ENCODE data around the gene KIF15. TPM values are rescaled to one million over a fixed set of nuclear protein-coding genes. Genes with fewer than 3 reads are reported as not detected.

The KIF15 gene, protein sequence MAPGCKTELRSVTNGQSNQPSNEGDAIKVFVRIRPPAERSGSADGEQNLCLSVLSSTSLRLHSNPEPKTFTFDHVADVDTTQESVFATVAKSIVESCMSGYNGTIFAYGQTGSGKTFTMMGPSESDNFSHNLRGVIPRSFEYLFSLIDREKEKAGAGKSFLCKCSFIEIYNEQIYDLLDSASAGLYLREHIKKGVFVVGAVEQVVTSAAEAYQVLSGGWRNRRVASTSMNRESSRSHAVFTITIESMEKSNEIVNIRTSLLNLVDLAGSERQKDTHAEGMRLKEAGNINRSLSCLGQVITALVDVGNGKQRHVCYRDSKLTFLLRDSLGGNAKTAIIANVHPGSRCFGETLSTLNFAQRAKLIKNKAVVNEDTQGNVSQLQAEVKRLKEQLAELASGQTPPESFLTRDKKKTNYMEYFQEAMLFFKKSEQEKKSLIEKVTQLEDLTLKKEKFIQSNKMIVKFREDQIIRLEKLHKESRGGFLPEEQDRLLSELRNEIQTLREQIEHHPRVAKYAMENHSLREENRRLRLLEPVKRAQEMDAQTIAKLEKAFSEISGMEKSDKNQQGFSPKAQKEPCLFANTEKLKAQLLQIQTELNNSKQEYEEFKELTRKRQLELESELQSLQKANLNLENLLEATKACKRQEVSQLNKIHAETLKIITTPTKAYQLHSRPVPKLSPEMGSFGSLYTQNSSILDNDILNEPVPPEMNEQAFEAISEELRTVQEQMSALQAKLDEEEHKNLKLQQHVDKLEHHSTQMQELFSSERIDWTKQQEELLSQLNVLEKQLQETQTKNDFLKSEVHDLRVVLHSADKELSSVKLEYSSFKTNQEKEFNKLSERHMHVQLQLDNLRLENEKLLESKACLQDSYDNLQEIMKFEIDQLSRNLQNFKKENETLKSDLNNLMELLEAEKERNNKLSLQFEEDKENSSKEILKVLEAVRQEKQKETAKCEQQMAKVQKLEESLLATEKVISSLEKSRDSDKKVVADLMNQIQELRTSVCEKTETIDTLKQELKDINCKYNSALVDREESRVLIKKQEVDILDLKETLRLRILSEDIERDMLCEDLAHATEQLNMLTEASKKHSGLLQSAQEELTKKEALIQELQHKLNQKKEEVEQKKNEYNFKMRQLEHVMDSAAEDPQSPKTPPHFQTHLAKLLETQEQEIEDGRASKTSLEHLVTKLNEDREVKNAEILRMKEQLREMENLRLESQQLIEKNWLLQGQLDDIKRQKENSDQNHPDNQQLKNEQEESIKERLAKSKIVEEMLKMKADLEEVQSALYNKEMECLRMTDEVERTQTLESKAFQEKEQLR (N-terminal part only)
- total RNA-seq: 0.81 TPM
- long read RNA-seq, partial matches to known transcripts: 0 of 2 reads
- long read RNA-seq, other reads (novel, unspliced or antisense): 2 of 2 reads

DNA sequence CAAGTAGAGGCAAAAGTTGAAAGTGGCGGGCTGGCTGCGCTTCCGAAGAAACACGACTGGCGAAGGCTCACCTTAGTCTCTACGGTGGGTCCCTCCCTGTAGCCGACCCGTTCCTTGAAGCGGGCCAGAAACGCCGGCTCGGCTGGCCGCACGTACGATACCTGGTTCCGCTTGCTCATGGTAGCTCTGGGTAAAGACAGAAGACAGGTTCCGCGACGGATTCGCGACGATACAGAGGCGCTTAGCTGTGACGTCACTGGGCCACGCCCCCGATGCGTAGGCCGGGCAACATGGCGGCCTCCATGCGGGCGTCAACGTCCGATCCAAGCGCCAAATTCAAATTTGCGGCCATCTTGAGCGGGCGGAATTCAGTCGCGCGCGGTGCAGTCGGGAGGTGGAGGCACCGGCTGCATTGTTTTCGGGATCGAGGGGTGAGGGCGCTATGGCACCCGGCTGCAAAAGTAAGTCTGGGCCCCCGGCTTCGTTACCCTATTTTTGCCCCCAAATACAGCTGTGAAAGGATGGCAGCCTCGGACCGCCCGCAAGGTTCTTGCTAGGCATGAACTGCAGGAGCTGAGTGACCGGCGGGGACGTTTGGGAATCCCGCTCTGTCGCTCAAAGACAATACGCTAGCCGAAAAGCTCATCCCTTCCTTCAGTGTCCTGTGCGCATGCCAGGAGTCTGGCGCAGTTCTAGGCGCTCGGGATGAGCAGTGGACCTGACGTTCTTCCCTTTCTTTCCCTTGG, at the start of gene KIF15, which contains the start of gene KIAA1143:
Gene KIF15 (plus strand): TSS at position 371 of the 746 bp plus-strand sequence. CDS start 72 bp downstream, at position 443.
Gene KIAA1143 (minus strand): TSS at position 196 of the 746 bp plus-strand sequence. CDS start 17 bp downstream, at position 179.
- intact Hi-C loops (cut with DNase I): no loop called here
- Histone ChIP-seq H3K4me3 (peak within 1 kb of the TSS; percentile 68), H3K27ac (peak within 1 kb of the TSS; percentile 80), H3K27me3 (no peaks in the 10 kb centered on the region), H3K36me3 (no peaks in the 10 kb centered on the region), H3K4me1 (peaks cover 5% of the 10 kb centered on the region), H3K9me3 (no peaks in the 10 kb centered on the region)
- TF ChIP-seq, protein P1, sequence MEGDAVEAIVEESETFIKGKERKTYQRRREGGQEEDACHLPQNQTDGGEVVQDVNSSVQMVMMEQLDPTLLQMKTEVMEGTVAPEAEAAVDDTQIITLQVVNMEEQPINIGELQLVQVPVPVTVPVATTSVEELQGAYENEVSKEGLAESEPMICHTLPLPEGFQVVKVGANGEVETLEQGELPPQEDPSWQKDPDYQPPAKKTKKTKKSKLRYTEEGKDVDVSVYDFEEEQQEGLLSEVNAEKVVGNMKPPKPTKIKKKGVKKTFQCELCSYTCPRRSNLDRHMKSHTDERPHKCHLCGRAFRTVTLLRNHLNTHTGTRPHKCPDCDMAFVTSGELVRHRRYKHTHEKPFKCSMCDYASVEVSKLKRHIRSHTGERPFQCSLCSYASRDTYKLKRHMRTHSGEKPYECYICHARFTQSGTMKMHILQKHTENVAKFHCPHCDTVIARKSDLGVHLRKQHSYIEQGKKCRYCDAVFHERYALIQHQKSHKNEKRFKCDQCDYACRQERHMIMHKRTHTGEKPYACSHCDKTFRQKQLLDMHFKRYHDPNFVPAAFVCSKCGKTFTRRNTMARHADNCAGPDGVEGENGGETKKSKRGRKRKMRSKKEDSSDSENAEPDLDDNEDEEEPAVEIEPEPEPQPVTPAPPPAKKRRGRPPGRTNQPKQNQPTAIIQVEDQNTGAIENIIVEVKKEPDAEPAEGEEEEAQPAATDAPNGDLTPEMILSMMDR (IDR thresholded peaks at IDR 0.05): no peak
- DNase-seq: peak; percentile 98
- ATAC-seq: peak; percentile 100

DNA sequence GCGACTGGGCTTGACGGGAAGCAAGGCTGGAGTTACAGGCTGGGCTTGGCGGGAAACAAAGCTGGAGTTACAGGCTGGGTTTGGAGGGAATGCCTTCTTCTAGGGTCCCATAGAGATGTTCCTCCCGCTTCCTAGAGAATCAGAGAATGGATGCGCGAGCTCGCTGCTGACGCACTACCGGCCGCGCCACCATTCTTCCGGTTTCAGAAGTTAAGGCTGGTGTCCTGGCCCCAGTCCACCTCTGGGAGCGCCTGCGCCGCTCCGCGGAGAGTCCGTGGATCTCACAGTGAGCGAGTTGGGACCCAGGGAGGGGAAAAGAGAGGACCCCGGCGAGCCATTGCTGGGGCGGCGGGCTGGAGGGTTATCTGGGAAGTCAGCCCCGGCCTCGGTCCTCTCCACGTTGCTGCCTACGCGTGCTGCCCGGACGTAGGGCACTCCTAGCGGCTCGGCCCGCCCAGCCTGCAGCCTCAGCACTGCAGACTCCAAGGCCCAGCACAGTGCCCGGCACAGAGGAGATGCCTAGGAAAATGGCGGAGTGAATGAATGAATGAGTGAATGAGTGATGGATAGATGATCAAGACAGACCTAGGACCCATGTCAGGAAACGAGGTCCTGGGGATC, 49.0 kb upstream of the KIF15 start, which contains the start of gene ZNF502:
Gene ZNF502 (plus strand): TSS at position 206 of the 621 bp plus-strand sequence. CDS start 7,602 bp downstream, outside the sequence.
- intact Hi-C loops (cut with DNase I): no loop called here
- DNase-seq: peak; percentile 91

DNA sequence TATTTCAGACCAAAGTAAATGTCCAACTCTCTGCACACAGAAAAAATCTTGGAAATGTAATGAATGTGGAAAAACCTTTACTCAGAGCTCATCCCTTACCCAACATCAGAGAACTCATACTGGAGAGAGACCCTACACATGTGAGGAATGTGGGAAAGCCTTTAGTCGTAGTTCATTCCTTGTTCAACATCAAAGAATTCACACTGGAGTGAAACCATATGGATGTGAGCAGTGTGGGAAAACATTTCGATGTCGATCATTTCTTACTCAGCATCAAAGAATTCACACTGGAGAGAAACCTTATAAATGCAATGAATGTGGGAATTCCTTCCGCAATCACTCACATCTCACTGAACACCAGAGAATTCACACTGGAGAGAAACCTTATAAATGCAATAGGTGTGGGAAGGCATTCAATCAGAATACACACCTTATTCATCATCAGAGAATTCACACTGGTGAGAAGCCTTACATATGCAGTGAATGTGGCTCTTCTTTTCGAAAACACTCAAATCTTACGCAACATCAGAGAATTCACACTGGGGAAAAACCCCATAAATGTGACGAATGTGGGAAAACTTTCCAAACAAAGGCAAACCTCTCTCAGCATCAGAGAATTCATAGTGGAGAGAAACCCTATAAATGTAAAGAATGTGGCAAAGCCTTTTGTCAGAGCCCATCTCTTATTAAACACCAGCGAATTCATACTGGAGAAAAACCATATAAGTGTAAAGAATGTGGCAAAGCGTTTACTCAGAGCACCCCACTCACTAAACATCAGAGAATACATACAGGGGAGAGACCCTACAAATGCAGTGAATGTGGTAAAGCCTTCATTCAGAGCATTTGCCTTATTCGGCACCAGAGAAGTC, 40.1 kb upstream of the KIF15 start:
- no peaks in the 10 kb centered on the region for H3K27me3 ChIP-seq
- intact Hi-C loops (cut with DNase I): no loop called here
- H3K4me3 ChIP-seq: no peak overlapping the region
- H3K27ac ChIP-seq: no peak overlapping the region
- DNase-seq: no peak
- peaks cover 13% of the 10 kb centered on the region for H3K36me3 ChIP-seq
- TF ChIP-seq, protein P1 (IDR thresholded peaks at IDR 0.05): no peak
- H3K9me3 ChIP-seq: peaks cover 84% of the 10 kb centered on the region
- no peak for ATAC-seq
- H3K4me1 ChIP-seq: no peaks in the 10 kb centered on the region

More for the DNA sequence above, 49.0 kb upstream of the KIF15 start, which contains the start of gene ZNF502:
- H3K4me1 ChIP-seq: no peaks in the 10 kb centered on the region
- no peaks in the 10 kb centered on the region for H3K36me3 ChIP-seq
- peak; percentile 99 for ATAC-seq
- H3K9me3 ChIP-seq: peaks cover 13% of the 10 kb centered on the region
- H3K27me3 ChIP-seq: no peaks in the 10 kb centered on the region
- peak within 1 kb of the TSS; percentile 80 for H3K4me3 ChIP-seq
- peak within 1 kb of the TSS; percentile 68 for H3K27ac ChIP-seq
- TF ChIP-seq, protein P1 (IDR thresholded peaks at IDR 0.05): peak; percentile 44

DNA sequence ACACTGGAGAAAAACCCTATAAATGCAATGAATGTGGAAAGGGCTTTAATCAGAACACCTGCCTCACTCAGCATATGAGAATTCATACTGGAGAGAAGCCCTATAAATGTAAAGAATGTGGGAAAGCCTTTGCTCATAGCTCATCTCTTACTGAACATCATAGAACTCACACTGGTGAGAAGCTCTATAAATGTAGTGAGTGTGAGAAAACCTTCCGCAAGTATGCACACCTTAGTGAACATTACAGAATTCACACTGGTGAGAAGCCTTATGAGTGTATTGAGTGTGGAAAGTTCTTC, 39.5 kb upstream of the KIF15 start:
- Histone ChIP-seq H3K9me3 (peaks cover 89% of the 10 kb centered on the region), H3K27me3 (no peaks in the 10 kb centered on the region), H3K36me3 (peaks cover 13% of the 10 kb centered on the region), H3K27ac (no peak overlapping the region), H3K4me1 (no peaks in the 10 kb centered on the region), H3K4me3 (no peak overlapping the region)
- ATAC-seq (no peak), DNase-seq (no peak)
- TF ChIP-seq, protein P1 (IDR thresholded peaks at IDR 0.05): no peak
- intact Hi-C loops (cut with DNase I): no loop called here
